IPS-NIHi7 (cell line): Measurements from ENCODE around the gene TNF.
A peak's percentile ranks its signal among the peaks of the same experiment; 100 is the strongest.
"Not testable (repeated sequence)": the region's sequence is repeated elsewhere in the genome, so short reads cannot be mapped to it uniquely, and the experiment has no call there.

ENCODE experiments used
- DNase-seq: peaks from one replicate; pipeline ENCODE4 v3.0.0; 2012; ENCODE audit warnings: mixed read lengths; ENCODE audit errors: extremely low spot score

Gene TNF

GRCh38 chr6:31588871-31589650 is 13.7 kb downstream of the TNF start:
- no peak for DNase-seq

GRCh38 chr6:31590691-31591090 is 15.3 kb downstream of the TNF start:
- not testable (repeated sequence) for DNase-seq

GRCh38 chr6:31592396-31592771 is 17.0 kb downstream of the TNF start:
- no peak for DNase-seq

- DNase-seq = no peak
These were observed 21.6 kb downstream of the TNF start for GRCh38 chr6:31597006-31597405.

GRCh38 chr6:31607317-31607716 is 32.0 kb downstream of the TNF start:
- no peak for DNase-seq

GRCh38 chr6:31609519-31610406 is 34.4 kb downstream of the TNF start:
- DNase-seq = no peak

GRCh38 chr6:31610968-31611367 is 35.6 kb downstream of the TNF start:
- no peak for DNase-seq

GRCh38 chr6:31614075-31614619 is 38.8 kb downstream of the TNF start:
- DNase-seq = no peak

GRCh38 chr6:31614684-31615578 is 39.6 kb downstream of the TNF start, which contains the start of gene AIF1:
Gene AIF1 (plus strand): TSS chr6:31615234. CDS start chr6:31615330, 96 bp downstream.
- DNase-seq = no peak

GRCh38 chr6:31615748-31616147 is 40.4 kb downstream of the TNF start:
- no peak for DNase-seq

GRCh38 chr6:31617010-31617409 is 41.6 kb downstream of the TNF start:
- no peak for DNase-seq

- peak; percentile 91 for DNase-seq
These were observed 44.6 kb downstream of the TNF start for GRCh38 chr6:31619805-31620585.

GRCh38 chr6:31620586-31621319 is 45.4 kb downstream of the TNF start, which contains the start of gene PRRC2A:
Gene PRRC2A (plus strand): TSS chr6:31620715. CDS start chr6:31622790, 2,075 bp downstream.
- peak; percentile 96 for DNase-seq

GRCh38 chr6:31621320-31621939 is 46.1 kb downstream of the TNF start:
- DNase-seq = no peak

- no peak for DNase-seq
These were observed 46.6 kb downstream of the TNF start for GRCh38 chr6:31621991-31622390.

GRCh38 chr6:31622684-31623091 is 47.3 kb downstream of the TNF start:
- no peak for DNase-seq

- no peak for DNase-seq
These were observed 48.7 kb downstream of the TNF start for GRCh38 chr6:31624070-31624469.

- no peak for DNase-seq
These were observed 51.6 kb downstream of the TNF start for GRCh38 chr6:31626952-31627351.

GRCh38 chr6:31627690-31628287 is 52.4 kb downstream of the TNF start:
- DNase-seq = no peak
